Hematopoietic multipotent progenitor cell treated with erythropoietin and hydrocortisone succinate and interleukin-3 and kit ligand, for 6 days (in vitro differentiated cells): Measurements from ENCODE around the gene BRPF1.

ENCODE experiments used
- DNase-seq: peaks from one replicate; pipeline ENCODE4 v3.0.0-alpha.2; 2015

BRPF1 gene

GRCh38 chr3:9731206-9732079 lies at the start of gene BRPF1:
BRPF1 (plus strand) TSS chr3:9731735; CDS start chr3:9734141, 2,406 bp downstream.
- peak; percentile 100 for DNase-seq

GRCh38 chr3:9682096-9682495 lies 49.4 kb upstream of the BRPF1 start:
- DNase-seq: no peak

GRCh38 chr3:9683426-9683825 lies 48.1 kb upstream of the BRPF1 start:
- no peak for DNase-seq

- no peak for DNase-seq
Observed at GRCh38 chr3:9685216-9686049, 46.1 kb upstream of the BRPF1 start.

- DNase-seq: peak; percentile 46
Observed at GRCh38 chr3:9686050-9686550, 45.4 kb upstream of the BRPF1 start.

GRCh38 chr3:9686703-9687102 lies 44.8 kb upstream of the BRPF1 start:
- DNase-seq: no peak

- no peak for DNase-seq
Observed at GRCh38 chr3:9687514-9687913, 44.0 kb upstream of the BRPF1 start.

GRCh38 chr3:9688961-9689360 lies 42.6 kb upstream of the BRPF1 start:
- DNase-seq: no peak

- no peak for DNase-seq
Observed at GRCh38 chr3:9689757-9690156, 41.8 kb upstream of the BRPF1 start.

GRCh38 chr3:9690451-9691450 lies 40.8 kb upstream of the BRPF1 start:
- DNase-seq: peak; percentile 8

GRCh38 chr3:9691636-9692035 lies 39.9 kb upstream of the BRPF1 start:
- no peak for DNase-seq

GRCh38 chr3:9692416-9692815 lies 39.1 kb upstream of the BRPF1 start:
- no peak for DNase-seq

- DNase-seq: no peak
Observed at GRCh38 chr3:9695345-9695744, 36.2 kb upstream of the BRPF1 start.

- DNase-seq: no peak
Observed at GRCh38 chr3:9695746-9696145, 35.8 kb upstream of the BRPF1 start.

GRCh38 chr3:9696480-9697220 lies 34.9 kb upstream of the BRPF1 start:
- DNase-seq: no peak

GRCh38 chr3:9697892-9698291 lies 33.6 kb upstream of the BRPF1 start:
- DNase-seq: no peak

- DNase-seq: no peak
Observed at GRCh38 chr3:9698293-9698692, 33.2 kb upstream of the BRPF1 start.

GRCh38 chr3:9700536-9700935 lies 31.0 kb upstream of the BRPF1 start:
- no peak for DNase-seq

GRCh38 chr3:9701006-9701405 lies 30.5 kb upstream of the BRPF1 start:
- DNase-seq: no peak

GRCh38 chr3:9701711-9702110 lies 29.8 kb upstream of the BRPF1 start:
- DNase-seq: no peak

- DNase-seq: no peak
Observed at GRCh38 chr3:9703240-9703639, 28.3 kb upstream of the BRPF1 start.
